GM23248 (cell line): ENCODE measurements around the gene OR2W3. TPM values are rescaled to one million over a fixed set of nuclear protein-coding genes. Genes with fewer than 3 reads are reported as not detected.
A peak's percentile ranks its signal among the peaks of the same experiment; 100 is the strongest.
"Not testable (repeated sequence)": the region's sequence is repeated elsewhere in the genome, so short reads cannot be mapped to it uniquely, and the experiment has no call there.

Experiments
- DNase-seq: peaks from one replicate; pipeline ENCODE4 v3.0.0-alpha.2; 2015
- H2AFZ ChIP-seq: fragments of 200-600 bp; sonication (generic); 2 replicates; pipeline ENCODE4 v1.6.1; 2016; ENCODE audit warnings: antibody characterized with exemption
- H3F3A ChIP-seq: fragments of 200-600 bp; sonication (generic); 2 replicates; pipeline ENCODE4 v1.6.1; 2016; ENCODE audit warnings: mild to moderate bottlenecking, antibody characterized with exemption, mixed run types; ENCODE audit not compliant: insufficient read depth
- H3K27ac ChIP-seq: fragments of 200-600 bp; sonication (generic); 2 replicates; pipeline ENCODE4 v1.5.1; 2016; ENCODE audit warnings: mild to moderate bottlenecking
- H3K27me3 ChIP-seq: fragments of 200-600 bp; sonication (generic); replicated peaks from 2 replicates; pipeline ENCODE4 v1.6.1; 2016; ENCODE audit warnings: mild to moderate bottlenecking; ENCODE audit not compliant: insufficient read depth
- H3K36me3 ChIP-seq: fragments of 200-600 bp; sonication (generic); 2 replicates; pipeline ENCODE4 v1.6.1; 2016; ENCODE audit warnings: low read depth, mild to moderate bottlenecking
- H3K4me1 ChIP-seq: fragments of 200-600 bp; sonication (generic); 2 replicates; pipeline ENCODE4 v1.6.1; 2016; ENCODE audit warnings: mild to moderate bottlenecking; ENCODE audit not compliant: insufficient read depth
- H3K4me2 ChIP-seq: fragments of 200-600 bp; sonication (generic); one replicate; pipeline ENCODE4 v1.6.1; 2016; ENCODE audit warnings: mild to moderate bottlenecking; ENCODE audit not compliant: unreplicated experiment
- H3K4me3 ChIP-seq: fragments of 200-600 bp; sonication (generic); 2 replicates; pipeline ENCODE4 v1.5.1; 2016; ENCODE audit warnings: mild to moderate bottlenecking
- H3K79me2 ChIP-seq: fragments of 200-600 bp; sonication (generic); 2 replicates; pipeline ENCODE4 v1.6.1; 2016; ENCODE audit warnings: mild to moderate bottlenecking; ENCODE audit not compliant: insufficient read depth
- H3K9ac ChIP-seq: fragments of 200-600 bp; sonication (generic); 2 replicates; pipeline ENCODE4 v1.6.1; 2016; ENCODE audit warnings: mild to moderate bottlenecking
- H3K9me2 ChIP-seq: fragments of 200-600 bp; sonication (generic); 2 replicates; pipeline ENCODE4 v1.6.1; 2016; ENCODE audit warnings: mixed run types, mild to moderate bottlenecking, moderate library complexity; ENCODE audit not compliant: insufficient read depth
- H3K9me3 ChIP-seq: fragments of 200-600 bp; sonication (generic); one replicate; pipeline ENCODE4 v1.6.1; 2017; ENCODE audit warnings: low read depth
- H4K20me1 ChIP-seq: fragments of 200-600 bp; sonication (generic); 2 replicates; pipeline ENCODE4 v1.6.0; 2016; ENCODE audit not compliant: insufficient read depth
- EZH2 ChIP-seq: fragments of 200-600 bp; sonication (generic); IDR thresholded peaks from 2 replicates; pipeline ENCODE4 v1.6.1; 2018; ENCODE audit warnings: antibody characterized with exemption, mild to moderate bottlenecking; ENCODE audit not compliant: insufficient read depth, poor library complexity, severe bottlenecking
- EZH2phosphoT487 ChIP-seq: fragments of 200-600 bp; sonication (generic); IDR thresholded peaks from 2 replicates; pipeline ENCODE4 v1.6.1; 2018; ENCODE audit warnings: antibody characterized with exemption, moderate library complexity, mild to moderate bottlenecking, low read depth; ENCODE audit not compliant: insufficient read depth
- WGBS, 2 experiments: methylation state at CpG; one replicate each; pipeline ENCODE4 v1.1.6; 2015 to 2017; ENCODE audit warnings: low lambda C conversion rate in 2 of 2, low coverage in 1 of 2; ENCODE audit errors: missing lambda C conversion rate in 2 of 2; 5-methylcytosine and 5-hydroxymethylcytosine counted together
- in situ Hi-C: fragments of 300-500 bp; cut with MboI; formaldehyde crosslinking; loops from 2 replicates; pipeline ENCODE4 v1.15.0; 2020
- polyA plus RNA-seq: library from polyadenylated mRNA; unstranded; fragments of >200 nt; fragmentation: Nextera tagmentation; extraction: Ambion mirVana; gene quantifications from 2 replicates; pipeline ENCODE4 v1.2.1, GENCODE V29; 2016
- total RNA-seq: library from RNA; depleted of rRNA; stranded (reverse); fragments of >200 nt; shearing (Covaris generic); gene quantifications from 2 replicates; pipeline ENCODE4 v1.2.3, GENCODE V29; 2014; rRNA removed

Gene OR2W3
- total and polyA plus RNA-seq, 2 experiments from 2014 or later, result not detected

GRCh38 chr1:247936415-247936814, 41.0 kb downstream of the OR2W3 start:
- Histone ChIP-seq H4K20me1 (no peaks in the 10 kb centered on the region), H3K79me2 (no peaks in the 10 kb centered on the region), H3K27ac (no peak overlapping the region), H3K4me2 (no peak overlapping the region), H2AFZ (no peak overlapping the region), H3K9me2 (no peaks in the 10 kb centered on the region), H3K4me1 (no peaks in the 10 kb centered on the region), H3K36me3 (no peaks in the 10 kb centered on the region), H3K4me3 (no peak overlapping the region), H3K9ac (no peak overlapping the region), H3F3A (no peaks in the 10 kb centered on the region), H3K9me3 (no peaks in the 10 kb centered on the region), H3K27me3 (no peaks in the 10 kb centered on the region)
- TF ChIP-seq EZH2 (no peak), EZH2phosphoT487 (no peak)
- WGBS, 2 experiments, result 62 to 64% methylated on average over 18 of the region's 18 CpGs
- in situ Hi-C loops, result no loop called here
- DNase-seq, result no peak

GRCh38 chr1:247936965-247937734, 41.8 kb downstream of the OR2W3 start:
- H3K79me2 ChIP-seq, H2AFZ ChIP-seq, H3K9me3 ChIP-seq, H3K36me3 ChIP-seq, H3K4me2 ChIP-seq, H3F3A ChIP-seq, H3K9me2 ChIP-seq, in situ Hi-C loops, H3K27ac ChIP-seq, H3K9ac ChIP-seq, H3K4me1 ChIP-seq, H3K4me3 ChIP-seq, H4K20me1 ChIP-seq, H3K27me3 ChIP-seq: not testable (repeated sequence)
- DNase-seq, result peak; percentile 25
- 16 to 19% methylated on average over 41 to 44 of the region's 44 CpGs for WGBS, 2 experiments

GRCh38 chr1:247942624-247943023, 47.2 kb downstream of the OR2W3 start:
- Histone ChIP-seq H3K9me2 (no peaks in the 10 kb centered on the region), H3K9me3 (no peaks in the 10 kb centered on the region), H3K9ac (no peak overlapping the region), H3K27ac (no peak overlapping the region), H2AFZ (no peak overlapping the region), H3F3A (no peaks in the 10 kb centered on the region), H3K36me3 (no peaks in the 10 kb centered on the region), H3K4me1 (no peaks in the 10 kb centered on the region), H3K79me2 (no peaks in the 10 kb centered on the region), H3K4me3 (no peak overlapping the region), H3K27me3 (no peaks in the 10 kb centered on the region), H3K4me2 (no peak overlapping the region), H4K20me1 (no peaks in the 10 kb centered on the region)
- 22 to 29% methylated on average over 6 of the region's 6 CpGs for WGBS, 2 experiments
- no peak for TF ChIP-seq EZH2
- no peak for TF ChIP-seq EZH2phosphoT487
- no peak for DNase-seq
- in situ Hi-C loops, result no loop called here

Other genes starting within 250 kb of the OR2W3 start
- not detected in 2 replicates for gene OR13G1, start 215.8 kb upstream of the OR2W3 start, total RNA-seq
- gene OR13G1, start 215.8 kb upstream of the OR2W3 start, polyA plus RNA-seq, result not detected in 2 replicates
- not detected in 2 replicates for gene OR6F1, start 178.9 kb upstream of the OR2W3 start, total RNA-seq
- not detected in 2 replicates for gene OR6F1, start 178.9 kb upstream of the OR2W3 start, polyA plus RNA-seq
- not detected in 2 replicates for gene OR14K1, start 157.0 kb upstream of the OR2W3 start, total RNA-seq
- gene OR14K1, start 157.0 kb upstream of the OR2W3 start, polyA plus RNA-seq, result not detected in 2 replicates
- gene OR14A2, start 147.4 kb upstream of the OR2W3 start, total RNA-seq, result not detected in 2 replicates
- not detected in 2 replicates for gene OR14A2, start 147.4 kb upstream of the OR2W3 start, polyA plus RNA-seq
- gene OR1C1, start 135.0 kb upstream of the OR2W3 start, total RNA-seq, result not detected in 2 replicates
- not detected in 2 replicates for gene OR1C1, start 135.0 kb upstream of the OR2W3 start, polyA plus RNA-seq
- gene OR14A16, start 71.5 kb upstream of the OR2W3 start, total RNA-seq, result not detected in 2 replicates
- gene OR14A16, start 71.5 kb upstream of the OR2W3 start, polyA plus RNA-seq, result not detected in 2 replicates
- gene OR11L1, start 53.7 kb upstream of the OR2W3 start, total RNA-seq, result not detected in 2 replicates
- not detected in 2 replicates for gene OR11L1, start 53.7 kb upstream of the OR2W3 start, polyA plus RNA-seq
- not detected in 2 replicates for gene TRIM58, start 38.4 kb upstream of the OR2W3 start, total RNA-seq
- not detected in 2 replicates for gene TRIM58, start 38.4 kb upstream of the OR2W3 start, polyA plus RNA-seq
- not detected in 2 replicates for gene OR2T8, start 24.7 kb downstream of the OR2W3 start, total RNA-seq
- not detected in 2 replicates for gene OR2T8, start 24.7 kb downstream of the OR2W3 start, polyA plus RNA-seq
- not detected in 2 replicates for gene OR2AJ1, start 29.3 kb downstream of the OR2W3 start, total RNA-seq
- gene OR2AJ1, start 29.3 kb downstream of the OR2W3 start, polyA plus RNA-seq, result not detected in 2 replicates
- not detected in 2 replicates for gene OR2L8, start 53.3 kb downstream of the OR2W3 start, total RNA-seq
- not detected in 2 replicates for gene OR2L8, start 53.3 kb downstream of the OR2W3 start, polyA plus RNA-seq
- not detected in 2 replicates for gene OR2AK2, start 69.6 kb downstream of the OR2W3 start, total RNA-seq
- gene OR2AK2, start 69.6 kb downstream of the OR2W3 start, polyA plus RNA-seq, result not detected in 2 replicates
- gene OR2L5, start 118.1 kb downstream of the OR2W3 start, total RNA-seq, result not detected in 2 replicates
- gene OR2L5, start 118.1 kb downstream of the OR2W3 start, polyA plus RNA-seq, result not detected in 2 replicates
- not detected in 2 replicates for gene OR2L2, start 134.5 kb downstream of the OR2W3 start, total RNA-seq
- gene OR2L2, start 134.5 kb downstream of the OR2W3 start, polyA plus RNA-seq, result not detected in 2 replicates
- gene OR2L3, start 151.2 kb downstream of the OR2W3 start, total RNA-seq, result not detected in 2 replicates
- not detected in 2 replicates for gene OR2L3, start 151.2 kb downstream of the OR2W3 start, polyA plus RNA-seq
- gene OR2L13, start 199.6 kb downstream of the OR2W3 start, total RNA-seq, result not detected in 2 replicates
- gene OR2L13, start 199.6 kb downstream of the OR2W3 start, polyA plus RNA-seq, result not detected in 2 replicates
- not detected in 2 replicates for gene OR2M5, start 249.6 kb downstream of the OR2W3 start, total RNA-seq
- gene OR2M5, start 249.6 kb downstream of the OR2W3 start, polyA plus RNA-seq, result not detected in 2 replicates